Gastrocnemius medialis (tissue), 4 donors: ENCODE measurements around the gene INSYN2A. TPM values are rescaled to one million over a fixed set of nuclear protein-coding genes. Genes with fewer than 3 reads are reported as not detected.

Source experiments
- ATAC-seq, 2 donors: fragments of 150-250 bp; one replicate each; pipeline ENCODE4 v1.9.1; 2016
- DNase-seq, 2 donors: peaks; one replicate each; pipeline ENCODE4 v3.0.0-alpha.2; 2019
- H3K27ac ChIP-seq, 4 donors: fragments of 200-600 bp; sonication (generic); 1 replicate in 1 of 4; 2 replicates in 3 of 4; pipeline ENCODE4 v1.5.1; 2016 to 2018; ENCODE audit warnings: mild to moderate bottlenecking in 2 of 4, moderate library complexity in 1 of 4
- H3K27me3 ChIP-seq, 3 donors: fragments of 200-600 bp; sonication (generic) in 2 of 3; 1 replicate in 1 of 3; 2 replicates in 2 of 3; pipeline versions ENCODE4 v1.5.1 to v1.6.0; 2016 to 2019; ENCODE audit warnings: mild to moderate bottlenecking in 1 of 3, moderate library complexity in 1 of 3
- H3K36me3 ChIP-seq, 2 donors: fragments of 200-600 bp; sonication (generic) in 1 of 2; one replicate each; pipeline ENCODE4 v1.5.1; 2017 to 2018
- H3K4me1 ChIP-seq, 2 donors: fragments of 200-600 bp; sonication (generic) in 1 of 2; one replicate each; pipeline ENCODE4 v1.5.1; 2016 to 2017; ENCODE audit warnings: mild to moderate bottlenecking in 2 of 2
- H3K4me3 ChIP-seq, 4 donors: fragments of 200-600 bp; sonication (generic) in 3 of 4; 1 replicate in 1 of 4; 2 replicates in 3 of 4; pipeline ENCODE4 v1.5.1; 2016 to 2019; ENCODE audit warnings: mild to moderate bottlenecking in 2 of 4
- H3K9me3 ChIP-seq, 3 donors: fragments of 200-600 bp; sonication (generic) in 2 of 3; 1 replicate in 1 of 3; 2 replicates in 2 of 3; pipeline ENCODE4 v1.5.1; 2016 to 2019
- CTCF ChIP-seq, 5 experiments: fragments of 450-650 bp in 3 of 5; fragments of 200-600 bp in 2 of 5; sonication (generic) in 2 of 5; IDR thresholded peaks in 4 of 5; conservative IDR thresholded peaks in 1 of 5; 1 replicate in 4 of 5; 2 replicates in 1 of 5; pipeline ENCODE4 v1.5.1; 2016 to 2019; ENCODE audit warnings: antibody characterized with exemption in 5 of 5, mild to moderate bottlenecking in 3 of 5, moderate library complexity in 3 of 5
- POLR2A ChIP-seq, 2 donors: fragments of 450-650 bp; IDR thresholded peaks; one replicate each; pipeline ENCODE4 v1.6.1; 2017; ENCODE audit warnings: antibody characterized with exemption in 2 of 2, mild to moderate bottlenecking in 2 of 2, moderate library complexity in 2 of 2
- in situ Hi-C, 4 donors: fragments of 200-750 bp; cut with MboI; loops; one replicate each; pipeline versions ENCODE4 v1.15.0 to v1.8.0; 2017; ENCODE audit warnings: low sequenced_read_pairs in 4 of 4
- intact Hi-C: fragments of 100-400 bp; cut with DNase I; formaldehyde crosslinking; loops from one replicate; pipeline ENCODE4 v1.15.1; 2023; ENCODE audit warnings: low total_unique reads
- total RNA-seq, 4 donors: library from RNA; depleted of rRNA; stranded (reverse); fragments of >200 nt; gene quantifications; one replicate each; pipeline versions ENCODE4 v1.1.0 to v1.2.3, GENCODE V29; 2016

INSYN2A gene
- total RNA-seq, 4 donors from 2014 or later, result not detected

- DNase-seq (no peak), ATAC-seq (no peak)
- H3K27ac ChIP-seq, result no peak overlapping the region
- H3K36me3 ChIP-seq, result no peaks in the 10 kb centered on the region
- TF ChIP-seq CTCF (IDR thresholded peaks at IDR 0.05 in 4 of 5, conservative IDR thresholded peaks at IDR 0.05 in 1 of 5) (no peak), POLR2A (IDR thresholded peaks at IDR 0.05) (no peak)
- intact Hi-C loops (no loop called here), in situ Hi-C loops (no loop called here)
- H3K9me3 ChIP-seq, result no peaks in the 10 kb centered on the region
- H3K4me3 ChIP-seq, result no peak overlapping the region
- no peaks in the 10 kb centered on the region for H3K27me3 ChIP-seq
- no peaks in the 10 kb centered on the region for H3K4me1 ChIP-seq
Measured at GRCh38 chr10:127150136-127150535, 46.3 kb downstream of the INSYN2A start.

- ATAC-seq (no peak), DNase-seq (no peak)
Measured at GRCh38 chr10:127149501-127150081, 46.8 kb downstream of the INSYN2A start.

GRCh38 chr10:127148933-127149220 lies 47.5 kb downstream of the INSYN2A start:
- Histone ChIP-seq H3K4me1 (no peaks in the 10 kb centered on the region), H3K36me3 (no peaks in the 10 kb centered on the region), H3K9me3 (no peaks in the 10 kb centered on the region), H3K4me3 (no peak overlapping the region), H3K27ac (no peak overlapping the region), H3K27me3 (no peaks in the 10 kb centered on the region)
- ATAC-seq, result no peak
- intact Hi-C loops, result no loop called here
- TF ChIP-seq POLR2A (IDR thresholded peaks at IDR 0.05) (no peak), CTCF (IDR thresholded peaks at IDR 0.05 in 4 of 5, conservative IDR thresholded peaks at IDR 0.05 in 1 of 5) (no peak)
- no peak for DNase-seq
- in situ Hi-C loops, result no loop called here

More at GRCh38 chr10:127149501-127150081, 46.8 kb downstream of the INSYN2A start:
- TF ChIP-seq POLR2A (IDR thresholded peaks at IDR 0.05), result no peak
- TF ChIP-seq CTCF (IDR thresholded peaks at IDR 0.05 in 4 of 5, conservative IDR thresholded peaks at IDR 0.05 in 1 of 5), result no peak
- no peak overlapping the region for H3K4me3 ChIP-seq
- intact Hi-C loops (no loop called here), in situ Hi-C loops (no loop called here)
- H3K27me3 ChIP-seq, result no peaks in the 10 kb centered on the region
- no peaks in the 10 kb centered on the region for H3K36me3 ChIP-seq
- no peak overlapping the region for H3K27ac ChIP-seq
- H3K9me3 ChIP-seq, result no peaks in the 10 kb centered on the region
- no peaks in the 10 kb centered on the region for H3K4me1 ChIP-seq

- intact Hi-C loops (no loop called here), in situ Hi-C loops (no loop called here)
- ATAC-seq (no peak), DNase-seq (no peak)
- TF ChIP-seq POLR2A (IDR thresholded peaks at IDR 0.05), result no peak
- no peak for TF ChIP-seq CTCF (IDR thresholded peaks at IDR 0.05 in 4 of 5, conservative IDR thresholded peaks at IDR 0.05 in 1 of 5)
- Histone ChIP-seq H3K27me3 (no peaks in the 10 kb centered on the region), H3K4me1 (no peaks in the 10 kb centered on the region), H3K4me3 (no peak overlapping the region), H3K9me3 (no peaks in the 10 kb centered on the region), H3K36me3 (no peaks in the 10 kb centered on the region), H3K27ac (no peak overlapping the region)
Measured at GRCh38 chr10:127148066-127148932, 48.1 kb downstream of the INSYN2A start.
